T-helper 2 cell (primary cell): Measurements from ENCODE around the gene ASNSD1.
A peak's percentile ranks its signal among the peaks of the same experiment; 100 is the strongest.
"Not testable (repeated sequence)": the region's sequence is repeated elsewhere in the genome, so short reads cannot be mapped to it uniquely, and the experiment has no call there.

ENCODE experiments used
- DNase-seq, 5 experiments: peaks; one replicate each; pipeline versions ENCODE4 v3.0.0 to v3.0.0-alpha.2; 2012 to 2022

The ASNSD1 gene

DNA sequence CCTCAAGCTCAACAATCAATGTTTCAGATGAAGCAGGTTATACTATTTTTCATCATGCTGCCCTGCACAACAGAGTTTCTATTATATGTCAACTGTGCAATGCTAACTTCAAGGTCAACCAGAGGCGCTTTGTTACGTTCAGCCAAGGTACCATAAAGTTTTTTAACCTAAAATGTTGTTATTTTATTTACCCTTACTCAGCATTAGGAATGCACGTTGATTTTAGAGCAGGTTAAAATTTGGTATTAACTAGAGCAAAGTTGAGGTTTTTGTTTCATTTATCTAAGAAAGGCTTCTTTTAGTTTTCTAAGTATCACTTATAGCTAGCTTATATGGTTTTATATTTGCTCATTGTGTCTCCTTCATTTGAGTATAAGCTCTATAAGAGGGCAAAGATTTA lies 35.0 kb downstream of the ASNSD1 start:
- no peak for DNase-seq

DNA sequence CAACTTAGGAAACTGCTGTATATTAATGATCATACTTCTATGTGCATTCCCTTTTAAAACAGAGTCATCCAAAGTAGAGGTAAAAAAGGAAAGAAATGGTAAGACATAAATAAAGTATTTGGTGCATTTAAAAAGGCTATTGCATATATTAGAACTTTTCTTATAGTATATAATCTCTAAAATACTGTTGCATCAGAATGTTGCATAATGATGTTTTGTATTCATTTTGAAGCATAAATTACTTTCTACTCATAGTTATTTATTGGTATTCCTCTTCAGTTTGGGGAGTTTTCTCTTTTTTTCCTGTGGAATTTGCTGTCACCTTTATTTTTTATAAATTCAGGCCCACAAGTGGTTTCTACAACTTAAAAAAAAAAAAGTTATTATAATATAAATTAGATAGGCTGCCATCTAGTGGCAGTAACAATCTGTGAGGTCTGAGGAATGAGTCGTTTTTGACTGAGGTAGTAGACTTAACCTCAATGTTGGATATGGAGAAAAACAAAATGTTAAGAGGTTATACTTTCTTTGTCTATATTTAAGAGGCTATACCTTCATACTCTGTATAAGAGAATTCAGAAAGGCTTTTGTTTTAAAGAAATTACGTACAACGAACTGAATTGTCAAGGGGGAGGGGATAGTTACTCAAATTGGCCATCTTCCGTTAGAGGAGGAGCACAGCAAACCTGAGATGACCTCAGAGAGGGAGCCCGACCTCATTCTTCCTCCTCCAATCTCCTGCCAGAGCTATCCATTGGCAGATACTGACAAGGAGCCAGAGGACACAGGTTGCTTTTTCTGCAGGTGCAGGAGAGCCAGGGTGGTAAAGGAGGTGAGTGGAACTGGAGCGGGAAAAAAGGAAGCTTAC lies 37.0 kb downstream of the ASNSD1 start:
- DNase-seq = peak in 2 of 5 experiments; percentile 29 to 62

DNA sequence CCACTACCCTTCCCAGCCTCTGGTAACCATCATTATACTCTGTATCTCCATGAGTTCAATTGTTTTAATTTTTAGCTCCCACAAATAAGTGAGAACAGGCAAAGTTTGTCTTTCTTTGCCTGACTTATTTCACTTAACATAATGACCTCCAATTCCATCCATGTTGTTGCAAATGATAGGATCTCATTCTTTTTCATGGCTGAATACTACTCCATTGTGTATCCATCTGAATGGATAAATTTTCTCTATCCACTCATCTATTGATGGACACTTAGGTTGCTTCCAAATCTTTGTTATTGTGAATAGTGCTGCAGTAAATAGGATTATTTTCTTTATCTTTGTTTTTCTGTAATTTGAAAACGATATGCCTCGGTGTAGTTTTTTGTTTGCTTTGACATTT lies 39.4 kb downstream of the ASNSD1 start:
- no peak for DNase-seq

DNA sequence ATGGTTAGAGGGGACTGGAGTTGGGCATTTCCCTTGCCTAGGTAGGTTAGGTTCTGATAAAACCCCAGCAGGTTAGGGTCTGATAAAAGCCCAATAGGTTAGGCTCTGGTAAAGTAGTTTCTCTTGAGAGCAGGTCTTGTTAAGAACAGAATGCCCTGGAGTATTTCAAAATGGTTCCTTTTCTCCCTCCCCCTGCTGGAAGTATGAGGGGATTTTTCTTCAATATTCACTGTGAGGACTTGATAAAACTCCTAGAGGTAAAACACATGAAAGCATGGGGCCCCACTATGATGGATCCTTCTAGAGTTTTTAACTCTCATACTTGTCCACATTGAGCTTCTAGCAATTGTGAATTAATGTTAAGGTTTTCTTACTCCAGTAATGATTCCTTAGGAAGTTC lies 40.8 kb downstream of the ASNSD1 start:
- no peak for DNase-seq

DNA sequence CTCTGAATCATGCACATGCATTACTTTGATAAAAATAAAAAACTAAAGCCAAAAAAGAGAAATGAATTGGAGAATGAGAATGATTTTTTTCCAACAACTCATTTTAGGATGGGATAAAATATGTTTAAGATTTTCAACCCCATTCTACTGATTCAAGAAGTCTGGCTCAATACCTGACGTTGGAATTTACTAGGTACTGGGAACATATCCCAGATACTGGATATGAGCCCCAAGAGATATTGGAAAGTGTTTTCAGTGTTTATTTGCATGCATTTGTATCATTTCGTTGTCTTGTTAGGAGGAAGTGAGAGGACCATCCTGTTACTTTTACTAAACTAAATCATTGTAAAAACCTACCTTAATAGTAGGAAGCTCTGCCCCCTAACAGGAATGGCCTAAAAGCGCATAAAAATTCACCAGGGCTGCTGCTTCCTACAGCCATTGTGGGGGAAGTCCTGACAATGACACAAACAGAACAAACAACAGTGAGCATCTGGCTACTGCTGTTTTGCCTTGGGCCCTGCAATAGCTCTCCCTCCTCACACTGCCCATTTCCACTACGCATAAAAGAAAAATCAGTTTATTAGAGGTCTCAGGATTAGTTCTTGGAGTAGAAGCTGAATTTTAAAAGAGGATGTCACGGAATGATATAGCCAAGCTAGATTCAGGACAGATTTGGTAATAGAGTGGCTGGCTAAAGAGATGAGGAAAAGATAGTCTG lies 48.4 kb downstream of the ASNSD1 start:
- no peak for DNase-seq

DNA sequence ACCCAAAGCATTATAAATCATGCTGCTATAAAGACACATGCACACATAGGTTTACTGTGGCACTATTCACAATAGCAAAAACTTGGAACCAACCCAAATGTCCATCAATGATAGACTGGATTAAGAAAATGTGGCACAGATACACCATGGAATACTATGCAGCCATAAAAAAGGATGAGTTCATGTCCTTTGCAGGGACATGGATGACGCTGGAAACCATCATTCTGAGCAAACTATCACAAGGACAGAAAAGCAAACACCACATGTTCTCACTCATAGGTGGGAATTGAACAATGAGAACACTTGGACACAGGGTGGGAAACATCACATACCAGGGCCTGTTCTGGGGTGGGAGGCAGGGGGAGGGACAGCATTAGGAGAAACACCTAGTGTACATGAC lies 56.3 kb downstream of the ASNSD1 start:
- DNase-seq = not testable (repeated sequence)

DNA sequence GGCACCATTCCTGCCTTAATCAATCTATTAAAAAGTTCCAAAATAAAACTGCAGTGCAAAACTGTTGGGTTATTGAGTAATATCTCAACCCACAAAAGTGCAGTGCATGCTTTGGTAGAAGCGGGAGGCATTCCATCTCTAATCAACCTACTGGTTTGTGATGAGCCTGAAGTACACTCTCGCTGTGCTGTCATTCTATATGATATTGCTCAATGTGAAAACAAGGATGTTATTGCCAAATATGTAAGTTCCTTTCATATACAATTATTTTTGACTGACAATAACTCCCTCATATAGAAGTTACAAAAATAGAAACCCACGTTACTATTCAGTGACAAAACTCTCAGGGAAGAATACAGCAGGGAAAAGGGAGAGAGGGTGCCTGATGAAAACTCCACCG lies 58.3 kb downstream of the ASNSD1 start:
- no peak for DNase-seq
